HEK293T (cell line): ENCODE data around the gene EFCAB8.

ENCODE experiments used
- CTCF ChIA-PET: fragments of 350-600 bp; formaldehyde crosslinking; extraction: SDS; loops from one replicate; lab custom pipeline; 2021; ENCODE audit warnings: antibody characterized with exemption, inconsistent platforms; lab: Yijun Ruan, JAX
- POLR2A ChIA-PET: fragments of 350-600 bp; formaldehyde crosslinking; extraction: SDS; loops from one replicate; lab custom pipeline; 2020; ENCODE audit warnings: antibody characterized with exemption, inconsistent platforms; lab: Yijun Ruan, JAX
- DNase-seq: peaks from one replicate; pipeline ENCODE4 v3.0.0; 2012; ENCODE audit warnings: mixed read lengths; ENCODE audit errors: extremely low spot score
- ARNT ChIP-seq: fragments of 450-650 bp; IDR thresholded peaks from 2 replicates; pipeline ENCODE4 v1.6.1; 2017; ENCODE audit warnings: mild to moderate bottlenecking
- BHLHE40 ChIP-seq: fragments of 450-650 bp; IDR thresholded peaks from 2 replicates; pipeline ENCODE4 v1.6.1; 2016; ENCODE audit warnings: mild to moderate bottlenecking, moderate library complexity, borderline replicate concordance
- CTBP1 ChIP-seq: fragments of 450-650 bp; IDR thresholded peaks from 2 replicates; pipeline ENCODE4 v1.6.1; 2016; ENCODE audit warnings: borderline replicate concordance
- ELF4 ChIP-seq: fragments of 450-650 bp; IDR thresholded peaks from 2 replicates; pipeline ENCODE4 v1.6.1; 2017; ENCODE audit warnings: antibody characterized with exemption
- FOXA1 ChIP-seq: fragments of 450-650 bp; IDR thresholded peaks from 2 replicates; pipeline ENCODE4 v1.6.1; 2016; ENCODE audit warnings: mild to moderate bottlenecking
- FOXK2 ChIP-seq: fragments of 450-650 bp; IDR thresholded peaks from 2 replicates; pipeline ENCODE4 v1.6.1; 2016; ENCODE audit warnings: mild to moderate bottlenecking
- FOXM1 ChIP-seq: fragments of 450-650 bp; IDR thresholded peaks from 2 replicates; pipeline ENCODE4 v1.6.1; 2017; ENCODE audit warnings: mild to moderate bottlenecking, borderline replicate concordance
- HDGF ChIP-seq: fragments of 450-650 bp; IDR thresholded peaks from 2 replicates; pipeline ENCODE4 v1.6.1; 2017; ENCODE audit warnings: antibody characterized with exemption, borderline replicate concordance
- L3MBTL2 ChIP-seq: fragments of 450-650 bp; conservative IDR thresholded peaks from 2 replicates; pipeline ENCODE4 v1.6.1; 2016; ENCODE audit warnings: mild to moderate bottlenecking
- LEF1 ChIP-seq: fragments of 450-650 bp; IDR thresholded peaks from 2 replicates; pipeline ENCODE4 v1.6.1; 2017; ENCODE audit warnings: mild to moderate bottlenecking, borderline replicate concordance
- NFRKB ChIP-seq: fragments of 450-650 bp; IDR thresholded peaks from 2 replicates; pipeline ENCODE4 v1.6.1; 2016; ENCODE audit warnings: mild to moderate bottlenecking, moderate library complexity
- PKNOX1 ChIP-seq: fragments of 450-650 bp; IDR thresholded peaks from 2 replicates; pipeline ENCODE4 v1.6.1; 2016
- SP1 ChIP-seq: fragments of 450-650 bp; IDR thresholded peaks from 2 replicates; pipeline ENCODE4 v1.6.1; 2017
- SUZ12 ChIP-seq: fragments of 450-650 bp; IDR thresholded peaks from 2 replicates; pipeline ENCODE4 v1.6.1; 2016; ENCODE audit warnings: mild to moderate bottlenecking
- TARDBP ChIP-seq: fragments of 450-650 bp; IDR thresholded peaks from 2 replicates; pipeline ENCODE4 v1.6.1; 2016
- ZNF384 ChIP-seq: fragments of 450-650 bp; IDR thresholded peaks from 2 replicates; pipeline ENCODE4 v1.6.1; 2016

The EFCAB8 gene

DNA sequence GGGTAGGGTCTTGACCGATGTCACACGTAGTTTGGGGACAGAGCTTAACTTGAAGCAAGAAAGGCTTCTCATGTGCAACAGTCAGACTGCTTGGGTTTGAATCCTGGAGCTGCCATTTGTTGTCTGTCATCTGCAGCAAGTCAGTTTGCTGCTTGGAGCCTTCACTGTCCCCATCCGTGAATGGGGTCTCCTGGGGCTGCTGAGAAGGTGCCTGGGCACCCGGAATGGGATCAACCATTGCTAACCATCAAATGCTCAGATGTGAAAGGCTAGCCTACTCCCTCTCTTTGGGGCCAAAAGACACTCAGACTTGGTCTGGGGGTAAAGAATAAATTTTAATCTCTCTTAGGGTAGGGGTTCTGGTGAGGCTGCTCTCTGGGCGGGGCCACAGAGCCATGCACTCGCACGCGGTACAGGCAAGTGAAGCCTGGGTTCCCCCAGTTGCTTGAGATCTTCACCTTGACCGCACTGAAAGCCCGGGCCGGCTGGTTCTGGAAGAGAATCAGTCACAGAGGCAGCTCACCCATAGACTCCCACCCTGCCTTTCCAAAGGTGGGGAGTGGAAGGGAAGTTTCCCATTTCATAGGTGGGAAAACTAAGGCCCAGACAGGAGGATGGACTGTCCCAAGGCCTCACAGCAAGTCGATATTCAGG, 124.9 kb downstream of the EFCAB8 start:
- TF ChIP-seq BHLHE40 = no peak
- TF ChIP-seq LEF1 = no peak
- TF ChIP-seq L3MBTL2 = no peak
- no peak for TF ChIP-seq FOXK2
- TF ChIP-seq PKNOX1 = no peak
- TF ChIP-seq HDGF = no peak
- TF ChIP-seq ARNT = no peak
- no peak for TF ChIP-seq NFRKB
- no peak for TF ChIP-seq ZNF384
- no peak for TF ChIP-seq SUZ12
- TF ChIP-seq FOXA1 = no peak
- TF ChIP-seq SP1 = no peak
- no peak for TF ChIP-seq TARDBP
- TF ChIP-seq ELF4 = no peak
- TF ChIP-seq CTBP1 = no peak
- no peak for TF ChIP-seq FOXM1
- CTCF ChIA-PET = interaction anchor here (0.6 kb wide), 1 partner anchor 113 kb away, joined by 3 read pairs; no protein-coding TSS in a partner anchor
- POLR2A ChIA-PET = no interaction called here
- DNase-seq = no peak

GRCh38 chr20:32984196-32984595, 125.5 kb downstream of the EFCAB8 start:
- ChIA-PET CTCF (no interaction called here), POLR2A (no interaction called here)
- peak; percentile 23 for DNase-seq
- no peak for TF ChIP-seq FOXK2
- no peak for TF ChIP-seq ARNT
- TF ChIP-seq TARDBP = no peak
- TF ChIP-seq ZNF384 = no peak
- no peak for TF ChIP-seq CTBP1
- no peak for TF ChIP-seq HDGF
- TF ChIP-seq L3MBTL2 = no peak
- no peak for TF ChIP-seq FOXM1
- TF ChIP-seq SP1 = no peak
- no peak for TF ChIP-seq FOXA1
- no peak for TF ChIP-seq BHLHE40

DNA sequence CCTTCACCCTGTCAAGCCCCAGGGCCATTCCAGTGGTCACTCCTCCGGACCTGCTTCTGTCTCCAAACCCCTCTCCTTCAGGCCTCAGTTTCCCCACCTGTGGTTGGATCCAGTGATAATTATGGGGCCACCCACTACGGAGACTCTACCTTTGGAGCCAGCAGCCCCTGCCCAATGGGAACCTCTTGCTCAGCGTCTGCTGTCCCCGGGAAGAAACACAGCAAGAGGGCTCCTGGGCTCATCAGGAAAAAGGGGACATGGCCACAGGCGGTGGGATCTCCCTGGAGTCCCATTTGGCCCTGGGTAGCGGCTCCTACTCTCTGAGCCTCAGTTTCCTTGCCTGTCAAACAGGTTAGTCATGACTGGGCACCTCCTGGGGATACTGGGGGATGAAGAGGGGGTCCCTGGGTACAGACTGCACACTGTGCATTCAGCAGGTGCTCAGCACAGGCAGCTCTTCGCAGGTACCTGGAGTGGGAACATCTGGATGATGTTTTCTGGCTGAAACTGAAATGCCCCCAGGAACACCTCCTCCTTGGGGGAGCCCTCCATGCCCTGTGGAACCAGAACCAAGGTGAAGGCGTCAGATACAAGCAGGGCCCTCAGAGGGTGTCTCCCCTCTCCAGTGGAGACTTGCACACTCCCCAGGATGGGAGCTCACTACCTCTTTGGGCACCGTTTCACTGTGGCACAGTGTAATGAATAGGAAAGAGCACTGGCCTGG, 126.1 kb downstream of the EFCAB8 start:
- DNase-seq = no peak
- TF ChIP-seq LEF1 (no peak), ELF4 (no peak), FOXA1 (no peak), HDGF (no peak), FOXK2 (no peak), FOXM1 (no peak), PKNOX1 (no peak), ARNT (no peak), ZNF384 (no peak), L3MBTL2 (no peak), SUZ12 (no peak), NFRKB (no peak), TARDBP (no peak), CTBP1 (no peak), SP1 (no peak), BHLHE40 (no peak)
- POLR2A ChIA-PET = no interaction called here
- CTCF ChIA-PET = no interaction called here

DNA sequence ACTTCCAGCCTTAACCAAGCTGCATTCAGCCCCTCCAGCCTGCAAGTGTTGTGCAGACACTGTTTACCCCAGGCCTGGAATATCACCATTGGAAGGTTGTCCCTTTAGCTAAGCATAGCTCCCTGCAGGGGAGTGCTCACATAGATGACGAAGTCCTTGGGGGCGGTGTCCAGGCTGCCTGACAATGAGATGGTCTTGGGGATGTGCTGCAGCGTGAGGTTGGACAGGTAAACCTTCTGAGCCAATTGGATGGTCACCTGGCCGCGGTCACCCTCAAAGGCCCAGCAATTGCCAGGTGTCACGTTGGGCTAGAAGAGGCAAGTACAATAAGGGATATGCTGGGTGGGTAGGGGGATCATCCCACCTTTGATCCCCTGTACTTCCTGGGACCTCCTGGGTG, 126.9 kb downstream of the EFCAB8 start:
- CTCF ChIA-PET = no interaction called here
- DNase-seq = no peak
- TF ChIP-seq ARNT (no peak), SUZ12 (no peak), ZNF384 (no peak), TARDBP (no peak), FOXM1 (no peak), LEF1 (no peak), L3MBTL2 (no peak), HDGF (no peak), PKNOX1 (no peak), BHLHE40 (no peak), SP1 (no peak), NFRKB (no peak), FOXA1 (no peak)
- POLR2A ChIA-PET = no interaction called here

- ChIA-PET POLR2A (no interaction called here), CTCF (no interaction called here)
- DNase-seq = no peak
- TF ChIP-seq FOXK2 (no peak), FOXM1 (no peak), LEF1 (no peak), FOXA1 (no peak), NFRKB (no peak)
Observed at GRCh38 chr20:32986331-32986966, 127.7 kb downstream of the EFCAB8 start.
